GM19328 (cell line): ENCODE measurements around the gene HNF1A.
"Not testable (repeated sequence)": the region's sequence is repeated elsewhere in the genome, so short reads cannot be mapped to it uniquely, and the experiment has no call there.

ENCODE experiments used
- ATAC-seq: cut with Tn5 transposase; IDR thresholded peaks from one replicate; pipeline ENCODE4 v1.9.1; 2021; ENCODE audit warnings: mild to moderate bottlenecking, moderate library complexity; ENCODE audit not compliant: unreplicated experiment

Gene HNF1A

GRCh38 chr12:120978296-120979219 lies at the start of gene HNF1A:
Gene HNF1A, plus strand, starts transcription at chr12:120978543. Its CDS starts 226 bp downstream, at chr12:120978769.
- no peak for ATAC-seq

GRCh38 chr12:120928864-120929652 lies 49.3 kb upstream of the HNF1A start:
- ATAC-seq, result no peak

- no peak for ATAC-seq
Observed at GRCh38 chr12:120930032-120930431, 48.3 kb upstream of the HNF1A start.

GRCh38 chr12:120932058-120932457 lies 46.3 kb upstream of the HNF1A start:
- no peak for ATAC-seq

- no peak for ATAC-seq
Observed at GRCh38 chr12:120932956-120933526, 45.3 kb upstream of the HNF1A start.

- ATAC-seq, result no peak
Observed at GRCh38 chr12:120933786-120934185, 44.6 kb upstream of the HNF1A start.

- ATAC-seq, result no peak
Observed at GRCh38 chr12:120936197-120936596, 42.1 kb upstream of the HNF1A start.

GRCh38 chr12:120938496-120938895 lies 39.8 kb upstream of the HNF1A start:
- ATAC-seq, result no peak

GRCh38 chr12:120939523-120939922 lies 38.8 kb upstream of the HNF1A start:
- no peak for ATAC-seq

- ATAC-seq, result no peak
Observed at GRCh38 chr12:120940006-120940405, 38.3 kb upstream of the HNF1A start.

GRCh38 chr12:120940799-120941198 lies 37.5 kb upstream of the HNF1A start:
- ATAC-seq, result no peak

- ATAC-seq, result no peak
Observed at GRCh38 chr12:120941412-120941811, 36.9 kb upstream of the HNF1A start.

- ATAC-seq, result no peak
Observed at GRCh38 chr12:120941846-120942405, 36.4 kb upstream of the HNF1A start.

GRCh38 chr12:120943482-120943881 lies 34.9 kb upstream of the HNF1A start:
- no peak for ATAC-seq

- no peak for ATAC-seq
Observed at GRCh38 chr12:120944645-120945217, 33.6 kb upstream of the HNF1A start.

GRCh38 chr12:120945516-120945915 lies 32.8 kb upstream of the HNF1A start:
- not testable (repeated sequence) for ATAC-seq

GRCh38 chr12:120950260-120950799 lies 28.0 kb upstream of the HNF1A start:
- ATAC-seq, result not testable (repeated sequence)

- ATAC-seq, result no peak
Observed at GRCh38 chr12:120950807-120951206, 27.5 kb upstream of the HNF1A start.

- ATAC-seq, result no peak
Observed at GRCh38 chr12:120955232-120955631, 23.1 kb upstream of the HNF1A start.

GRCh38 chr12:120956579-120957300 lies 21.6 kb upstream of the HNF1A start:
- no peak for ATAC-seq
